C4-2B (cell line): ENCODE data around the gene RNLS.

Experiments
- CTCF ChIP-seq: fragments of 450-650 bp; conservative IDR thresholded peaks from 2 replicates; pipeline ENCODE4 v1.5.1; 2017; ENCODE audit warnings: mild to moderate bottlenecking
- ZFX ChIP-seq: fragments of 450-650 bp; IDR thresholded peaks from 2 replicates; pipeline ENCODE4 v1.6.1; 2017

- TF ChIP-seq CTCF = no peak
- TF ChIP-seq ZFX = no peak
Observed at GRCh38 chr10:88557658-88558057, 25.5 kb downstream of the RNLS start.
